Coronary artery (tissue), 2 donors: ENCODE measurements around the gene PTPRD.

Experiments used
- DNase-seq: peaks from one replicate; pipeline ENCODE4 v3.0.0-alpha.2; 2017; ENCODE audit warnings: low spot score
- H3K27ac ChIP-seq, 2 donors: fragments of 200-600 bp; sonication (generic); one replicate each; pipeline ENCODE4 v1.5.1; 2016 to 2019
- H3K4me3 ChIP-seq: fragments of 200-600 bp; sonication (generic); 2 replicates; pipeline ENCODE4 v1.5.1; 2016; ENCODE audit warnings: mild to moderate bottlenecking, moderate library complexity
- CTCF ChIP-seq: fragments of 200-600 bp; sonication (generic); IDR thresholded peaks from one replicate; pipeline ENCODE4 v1.5.1; 2019; ENCODE audit warnings: antibody characterized with exemption

The PTPRD gene

GRCh38 chr9:10008101-10008799 is 604.6 kb downstream of the PTPRD start:
- TF ChIP-seq CTCF = no peak

DNA sequence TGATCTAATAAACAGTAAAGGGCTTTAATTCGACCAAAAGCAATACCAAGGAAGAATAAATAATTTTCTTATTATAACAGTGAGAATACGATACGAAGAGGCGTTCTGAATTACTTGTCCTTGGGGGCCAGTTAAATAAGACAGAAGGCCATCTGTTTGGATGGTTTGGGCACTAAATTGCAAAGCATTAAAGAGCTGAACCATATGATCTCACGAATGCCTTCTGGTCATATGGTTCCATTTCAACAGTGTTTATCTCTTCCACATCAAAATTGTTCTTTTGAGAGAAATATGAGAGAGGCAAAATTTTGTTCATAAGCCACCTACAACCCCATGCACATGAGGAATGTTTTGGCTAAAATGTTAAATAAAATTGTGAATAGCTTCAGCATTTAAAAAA is 605.4 kb downstream of the PTPRD start:
- no peak for TF ChIP-seq CTCF
- H3K27ac ChIP-seq = no peak overlapping the region
- H3K4me3 ChIP-seq = no peak overlapping the region
- DNase-seq = no peak

More at GRCh38 chr9:10008101-10008799, 604.6 kb downstream of the PTPRD start:
- no peak overlapping the region for H3K27ac ChIP-seq
- H3K4me3 ChIP-seq = no peak overlapping the region
- DNase-seq = no peak

- H3K27ac ChIP-seq = no peak overlapping the region
- TF ChIP-seq CTCF = no peak
- DNase-seq = no peak
- no peak overlapping the region for H3K4me3 ChIP-seq
Observed at GRCh38 chr9:10005206-10005605, 607.6 kb downstream of the PTPRD start.

DNA sequence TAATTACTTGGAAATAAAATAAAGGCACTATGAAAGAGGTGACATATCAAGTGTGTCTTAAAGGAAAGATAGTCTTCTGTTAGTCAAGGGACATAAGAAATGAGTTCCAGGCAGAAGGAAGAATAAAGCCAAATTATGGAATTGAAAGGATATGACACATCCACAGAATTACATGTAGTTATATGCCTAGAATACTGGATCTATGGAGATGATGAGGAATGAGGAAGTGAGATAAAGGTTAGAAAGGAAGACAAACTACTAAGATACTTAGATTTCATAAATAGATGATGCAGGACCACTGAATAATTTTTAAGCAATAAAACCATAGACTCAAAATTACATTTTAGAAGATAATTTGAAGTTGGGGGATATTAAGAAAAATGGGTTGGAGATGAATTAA is 609.8 kb downstream of the PTPRD start:
- no peak for DNase-seq
- no peak overlapping the region for H3K4me3 ChIP-seq
- H3K27ac ChIP-seq = no peak overlapping the region
- TF ChIP-seq CTCF = no peak

DNA sequence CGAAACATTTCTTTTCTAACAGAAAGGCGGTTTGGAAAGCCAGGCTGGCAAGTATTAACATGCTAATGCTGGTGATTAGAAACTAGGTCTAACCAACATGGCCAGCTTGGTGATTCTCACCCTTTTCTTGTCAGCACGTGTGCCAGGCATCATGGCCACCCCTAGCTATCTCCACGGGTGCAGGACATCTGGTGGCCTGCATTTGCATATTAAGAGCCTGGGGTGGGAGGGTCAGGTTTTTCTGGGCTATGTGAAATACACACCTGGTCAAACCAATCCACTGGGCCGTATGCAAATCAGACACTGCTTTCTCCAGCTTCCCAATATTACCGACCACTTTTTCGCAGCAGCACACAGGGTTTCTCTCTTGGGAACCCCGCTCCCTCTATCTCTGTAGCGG is 612.1 kb downstream of the PTPRD start:
- no peak for TF ChIP-seq CTCF
- DNase-seq = no peak
- H3K27ac ChIP-seq = no peak overlapping the region
- no peak overlapping the region for H3K4me3 ChIP-seq

DNA sequence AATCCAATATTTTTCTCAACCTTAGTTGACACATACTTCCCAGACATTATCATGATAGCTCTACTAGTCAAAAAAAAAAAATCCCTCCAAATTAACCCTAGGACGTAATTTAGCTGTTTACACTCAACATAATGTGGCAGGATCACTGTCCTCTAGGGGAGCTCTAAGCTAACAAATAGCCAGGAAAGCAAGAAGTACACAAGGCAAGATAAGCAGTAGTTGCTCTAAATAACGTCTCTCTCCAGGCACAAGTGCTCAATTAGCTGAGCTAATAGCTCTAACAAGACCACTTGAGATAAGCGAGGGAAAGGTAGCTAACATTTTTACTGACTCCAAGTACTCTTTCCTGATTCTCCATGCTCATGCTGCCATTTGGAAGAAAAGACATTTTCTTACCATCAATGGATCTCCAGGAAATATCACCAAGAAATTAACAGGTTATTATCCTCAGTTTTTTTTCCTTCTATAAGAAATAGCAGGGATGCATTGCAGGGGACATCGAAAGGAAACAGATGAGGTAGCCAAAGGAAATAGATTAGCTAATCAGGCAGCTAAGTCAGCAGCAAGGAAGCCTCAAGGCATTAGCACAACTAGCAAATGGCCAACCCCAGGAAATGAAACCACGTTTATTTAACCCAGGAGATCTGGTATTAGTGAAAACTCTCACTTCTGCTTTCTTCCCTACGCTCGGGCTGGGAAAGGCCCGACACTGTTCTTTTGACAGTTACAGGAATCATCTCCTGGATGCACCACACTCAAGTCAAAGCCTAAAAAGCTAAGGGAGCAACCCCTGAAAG is 614.1 kb downstream of the PTPRD start:
- H3K4me3 ChIP-seq = no peak overlapping the region
- H3K27ac ChIP-seq = no peak overlapping the region
- no peak for DNase-seq
- no peak for TF ChIP-seq CTCF

GRCh38 chr9:9997585-9997984 is 615.2 kb downstream of the PTPRD start:
- no peak for DNase-seq
- Histone ChIP-seq H3K4me3 (no peak overlapping the region), H3K27ac (no peak overlapping the region)
- TF ChIP-seq CTCF = no peak
